ENCODE results near the gene DEPDC1B.
"Not testable (repeated sequence)": the region's sequence is repeated elsewhere in the genome, so short reads cannot be mapped to it uniquely, and the experiment has no call there.

Gene DEPDC1B

GRCh38 chr5:60597572-60598320 lies 102.2 kb downstream of the DEPDC1B start:
- H2AFZ ChIP-seq (ENCODE audit: low read depth), result no peak overlapping the region
- no peak overlapping the region for H3K4me3 ChIP-seq (IDR thresholded peaks at IDR 0.05; ENCODE audit: insufficient read depth, low read depth, low read length)
- peaks cover 57% of the 10 kb centered on the region for H3K4me1 ChIP-seq (ENCODE audit: low read depth, poor library complexity, severe bottlenecking)
- no peak for TF ChIP-seq CTCF (conservative IDR thresholded peaks at IDR 0.05; ENCODE audit: low read depth, low read length)
- no peaks in the 10 kb centered on the region for H3K27me3 ChIP-seq (ENCODE audit: insufficient read depth, low read depth)
- no peaks in the 10 kb centered on the region for H3K79me2 ChIP-seq (ENCODE audit: insufficient read depth, low read depth)
- peak overlapping the region; percentile 72 for H3K4me2 ChIP-seq
- H3K27ac ChIP-seq, result peak overlapping the region; percentile 54
- H3K9ac ChIP-seq, result no peak overlapping the region; the same call in 1 of the 2 replicates
- H4K20me1 ChIP-seq (ENCODE audit: insufficient read depth), result no peaks in the 10 kb centered on the region
- no peaks in the 10 kb centered on the region for H3K36me3 ChIP-seq (ENCODE audit: insufficient read depth)

- no peaks in the 10 kb centered on the region for H3K36me3 ChIP-seq (ENCODE audit: insufficient read depth)
- peaks cover 53% of the 10 kb centered on the region for H3K4me1 ChIP-seq (ENCODE audit: low read depth, poor library complexity, severe bottlenecking)
- H3K79me2 ChIP-seq (ENCODE audit: insufficient read depth, low read depth), result no peaks in the 10 kb centered on the region
- H3K4me2 ChIP-seq, result no peak overlapping the region
- no peaks in the 10 kb centered on the region for H4K20me1 ChIP-seq (ENCODE audit: insufficient read depth)
- H3K9ac ChIP-seq, result no peak overlapping the region
- no peaks in the 10 kb centered on the region for H3K27me3 ChIP-seq (ENCODE audit: insufficient read depth, low read depth)
- H3K27ac ChIP-seq, result no peak overlapping the region
- H2AFZ ChIP-seq (ENCODE audit: low read depth), result no peak overlapping the region
- no peak overlapping the region for H3K4me3 ChIP-seq (IDR thresholded peaks at IDR 0.05; ENCODE audit: insufficient read depth, low read depth, low read length)
- TF ChIP-seq CTCF (conservative IDR thresholded peaks at IDR 0.05; ENCODE audit: low read depth, low read length), result no peak
Observed at GRCh38 chr5:60594715-60595477, 105.1 kb downstream of the DEPDC1B start.

GRCh38 chr5:60590172-60590571 lies 109.8 kb downstream of the DEPDC1B start:
- no peak for TF ChIP-seq CTCF (conservative IDR thresholded peaks at IDR 0.05; ENCODE audit: low read depth, low read length)
- Histone ChIP-seq H3K27ac (no peak overlapping the region), H2AFZ (ENCODE audit: low read depth) (no peak overlapping the region), H3K79me2 (ENCODE audit: insufficient read depth, low read depth) (no peaks in the 10 kb centered on the region), H3K27me3 (ENCODE audit: insufficient read depth, low read depth) (no peaks in the 10 kb centered on the region), H3K4me2 (no peak overlapping the region), H3K9ac (no peak overlapping the region), H3K4me1 (ENCODE audit: low read depth, poor library complexity, severe bottlenecking) (peaks cover 7% of the 10 kb centered on the region), H4K20me1 (ENCODE audit: insufficient read depth) (no peaks in the 10 kb centered on the region), H3K36me3 (ENCODE audit: insufficient read depth) (no peaks in the 10 kb centered on the region), H3K4me3 (IDR thresholded peaks at IDR 0.05; ENCODE audit: insufficient read depth, low read depth, low read length) (no peak overlapping the region)

GRCh38 chr5:60587312-60587711 lies 112.7 kb downstream of the DEPDC1B start:
- not testable (repeated sequence) for H3K79me2 ChIP-seq (ENCODE audit: insufficient read depth, low read depth); H3K9ac ChIP-seq; H3K4me1 ChIP-seq (ENCODE audit: low read depth, poor library complexity, severe bottlenecking); H3K27ac ChIP-seq; H3K4me3 ChIP-seq (IDR thresholded peaks at IDR 0.05; ENCODE audit: insufficient read depth, low read depth, low read length); H3K4me2 ChIP-seq; H3K27me3 ChIP-seq (ENCODE audit: insufficient read depth, low read depth); H4K20me1 ChIP-seq (ENCODE audit: insufficient read depth); H2AFZ ChIP-seq (ENCODE audit: low read depth); H3K36me3 ChIP-seq (ENCODE audit: insufficient read depth)

Data from KMS-11 (cell line).